GM10248 (cell line): ENCODE data around the gene CDK5RAP3.

ENCODE experiments used
- CTCF ChIA-PET: fragments of 300-600 bp; sonication (Branson Sonifier 250); formaldehyde crosslinking; extraction: SDS; loops from one replicate; lab custom pipeline; 2021; ENCODE audit warnings: antibody characterized with exemption; lab: Yijun Ruan, JAX
- POLR2A ChIA-PET: fragments of 350-650 bp; sonication (Branson Sonifier 250); formaldehyde crosslinking; extraction: SDS; loops from one replicate; lab custom pipeline; 2020; ENCODE audit warnings: antibody characterized with exemption; lab: Yijun Ruan, JAX
- DNase-seq: peaks from one replicate; pipeline ENCODE4 v3.0.0; 2012; ENCODE audit errors: extremely low spot score
- TF ChIP-seq, protein P1 (sequence below): IDR thresholded peaks from 2 replicates; pipeline ENCODE4 v1.5.1; 2012; ENCODE audit warnings: mild to moderate bottlenecking, low read depth; ENCODE audit errors: extremely low read depth, missing control alignments, control extremely low read depth

Gene CDK5RAP3

DNA sequence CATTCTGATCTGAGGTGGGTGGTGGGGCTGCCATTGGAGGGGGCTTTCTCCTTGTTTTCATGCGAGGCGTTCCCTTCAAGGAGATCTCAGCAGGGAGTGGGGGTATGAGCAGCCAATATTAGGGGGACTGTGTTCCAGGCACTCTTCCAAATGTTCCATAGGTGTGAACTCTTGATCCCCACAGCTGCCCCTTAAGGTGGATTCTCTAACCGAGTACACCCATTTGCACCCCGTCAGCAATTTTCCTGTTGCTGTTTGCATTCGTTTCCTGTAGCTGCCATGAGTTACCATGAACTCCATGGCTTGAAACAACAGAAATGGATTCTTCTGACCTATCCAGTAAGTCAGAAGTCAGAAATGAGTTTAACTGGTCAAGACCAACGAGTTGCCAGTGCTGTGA is 9.5 kb upstream of the CDK5RAP3 start:
- ChIA-PET CTCF (interaction anchor here (1.2 to 25.3 kb wide), 4 partner anchors 6 to 57 kb away, joined by 3 to 584 read pairs (median 294); partner anchors contain the start of genes CDK5RAP3, PNPO and PRR15L), POLR2A (interaction anchor here (0.7 kb wide), 1 partner anchor 157 kb away, joined by 4 read pairs; no protein-coding TSS in a partner anchor)
- TF ChIP-seq, protein P1, sequence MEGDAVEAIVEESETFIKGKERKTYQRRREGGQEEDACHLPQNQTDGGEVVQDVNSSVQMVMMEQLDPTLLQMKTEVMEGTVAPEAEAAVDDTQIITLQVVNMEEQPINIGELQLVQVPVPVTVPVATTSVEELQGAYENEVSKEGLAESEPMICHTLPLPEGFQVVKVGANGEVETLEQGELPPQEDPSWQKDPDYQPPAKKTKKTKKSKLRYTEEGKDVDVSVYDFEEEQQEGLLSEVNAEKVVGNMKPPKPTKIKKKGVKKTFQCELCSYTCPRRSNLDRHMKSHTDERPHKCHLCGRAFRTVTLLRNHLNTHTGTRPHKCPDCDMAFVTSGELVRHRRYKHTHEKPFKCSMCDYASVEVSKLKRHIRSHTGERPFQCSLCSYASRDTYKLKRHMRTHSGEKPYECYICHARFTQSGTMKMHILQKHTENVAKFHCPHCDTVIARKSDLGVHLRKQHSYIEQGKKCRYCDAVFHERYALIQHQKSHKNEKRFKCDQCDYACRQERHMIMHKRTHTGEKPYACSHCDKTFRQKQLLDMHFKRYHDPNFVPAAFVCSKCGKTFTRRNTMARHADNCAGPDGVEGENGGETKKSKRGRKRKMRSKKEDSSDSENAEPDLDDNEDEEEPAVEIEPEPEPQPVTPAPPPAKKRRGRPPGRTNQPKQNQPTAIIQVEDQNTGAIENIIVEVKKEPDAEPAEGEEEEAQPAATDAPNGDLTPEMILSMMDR = no peak
- no peak for DNase-seq

DNA sequence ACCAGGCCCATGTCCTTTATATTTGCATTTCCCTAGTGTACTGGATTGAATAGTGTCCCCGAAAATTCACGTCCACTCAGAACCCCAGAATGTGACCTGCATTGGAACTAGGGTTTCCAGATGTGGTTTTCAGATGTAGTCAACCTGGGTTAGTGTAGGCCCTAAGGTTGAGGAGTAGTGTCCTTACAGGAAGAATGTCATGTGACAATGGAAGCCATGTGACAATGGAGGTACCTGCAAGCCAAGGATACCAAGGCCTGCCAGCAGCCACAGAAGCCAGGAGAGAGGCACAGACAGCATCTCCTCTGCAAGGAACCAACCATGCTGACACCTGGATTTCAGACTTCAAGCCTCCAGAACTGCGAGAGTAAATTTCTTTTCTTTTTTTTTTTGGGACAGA is 8.0 kb upstream of the CDK5RAP3 start:
- ChIA-PET CTCF (interaction anchor here (1.4 to 25.3 kb wide), 3 partner anchors 5 to 15 kb away, joined by 4 to 584 read pairs (median 584); partner anchors contain the start of genes CDK5RAP3, PNPO and PRR15L), POLR2A (no interaction called here)
- TF ChIP-seq, protein P1 = no peak
- no peak for DNase-seq

DNA sequence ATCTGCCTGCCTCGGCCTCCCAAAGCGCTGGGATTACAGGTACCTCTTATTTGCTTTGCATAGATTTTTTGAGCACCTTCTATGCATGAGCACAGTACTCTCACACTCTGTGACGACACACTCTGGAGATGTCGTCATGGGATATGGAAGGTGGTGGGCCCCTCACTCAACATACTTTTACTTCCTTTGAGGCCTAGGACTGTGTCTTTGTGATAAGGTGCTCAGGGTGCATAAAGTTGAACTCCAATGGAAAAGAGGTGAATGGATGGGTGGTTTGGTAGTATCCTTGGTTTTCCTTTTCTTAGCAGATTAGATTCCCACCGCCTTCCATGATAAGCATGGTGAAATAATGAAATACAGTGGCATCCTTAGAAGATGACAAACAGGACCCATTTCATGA is 6.1 kb upstream of the CDK5RAP3 start:
- DNase-seq = no peak
- POLR2A ChIA-PET = no interaction called here
- CTCF ChIA-PET = interaction anchor here (1.1 to 18.8 kb wide), 3 partner anchors 11 to 51 kb away, joined by 3 to 584 read pairs (median 305); partner anchors contain the start of genes PNPO and PRR15L
- TF ChIP-seq, protein P1 = no peak

GRCh38 chr17:47966079-47966519 is 4.8 kb upstream of the CDK5RAP3 start:
- POLR2A ChIA-PET = no interaction called here
- no peak for DNase-seq
- TF ChIP-seq, protein P1 = no peak
- CTCF ChIA-PET = interaction anchor here (18.5 to 18.8 kb wide), 2 partner anchors 16 to 50 kb away, joined by 305 to 584 read pairs; partner anchors contain the start of genes PNPO and PRR15L

GRCh38 chr17:47967607-47968252 is 3.2 kb upstream of the CDK5RAP3 start:
- CTCF ChIA-PET = interaction anchor here (1.3 to 18.8 kb wide), 5 partner anchors 10 to 126 kb away, joined by 3 to 584 read pairs (median 49); partner anchors contain the start of genes PNPO, PRR15L and SCRN2
- POLR2A ChIA-PET = no interaction called here
- TF ChIP-seq, protein P1 = no peak
- DNase-seq = no peak

DNA sequence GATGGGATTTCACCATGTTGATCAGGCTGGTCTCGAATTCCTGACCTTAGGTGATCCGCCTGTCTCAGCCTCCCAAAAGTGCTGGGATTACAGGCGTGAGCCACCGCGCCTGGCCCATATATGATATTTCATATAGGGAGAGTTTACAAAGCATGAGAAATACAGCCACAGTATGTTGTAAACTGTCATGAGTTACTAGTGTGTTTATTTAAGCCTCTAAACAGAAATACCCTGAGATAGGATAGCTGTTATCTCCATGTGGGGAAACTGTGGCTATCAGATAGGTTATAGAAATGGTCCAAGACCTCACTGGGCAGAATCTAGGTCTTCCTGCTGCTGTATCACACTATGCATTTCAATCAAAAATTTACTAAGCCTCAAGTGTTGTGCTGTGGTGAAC is 2.1 kb upstream of the CDK5RAP3 start:
- CTCF ChIA-PET = interaction anchor here (1.3 to 18.8 kb wide), 7 partner anchors 9 to 127 kb away, joined by 3 to 584 read pairs (median 40); partner anchors contain the start of genes PNPO, PRR15L and SCRN2
- TF ChIP-seq, protein P1 = no peak
- no peak for DNase-seq
- POLR2A ChIA-PET = no interaction called here
